Esophagus squamous epithelium (tissue), 5 donors: ENCODE results near the gene ZNF512. TPM values are rescaled to one million over a fixed set of nuclear protein-coding genes. Genes with fewer than 3 reads are reported as not detected.
"Not testable (repeated sequence)": the region's sequence is repeated elsewhere in the genome, so short reads cannot be mapped to it uniquely, and the experiment has no call there.

Experiments used
- DNase-seq: peaks from one replicate; lab custom pipeline; 2025; lab: John Stamatoyannopoulos, UW
- H3K27ac ChIP-seq, 4 donors: fragments of 200-600 bp; sonication (generic); one replicate each; pipeline ENCODE4 v1.5.1; 2016 to 2019; ENCODE audit warnings: mild to moderate bottlenecking in 1 of 4
- H3K27me3 ChIP-seq, 4 donors: fragments of 200-600 bp; sonication (generic); 1 replicate in 3 of 4; 2 replicates in 1 of 4; pipeline versions ENCODE4 v1.5.1 to v1.6.0; 2017 to 2021; ENCODE audit warnings: antibody characterized with exemption in 1 of 4
- H3K36me3 ChIP-seq, 3 donors: fragments of 200-600 bp; sonication (generic); one replicate each; pipeline ENCODE4 v1.5.1; 2016 to 2019
- H3K4me1 ChIP-seq, 3 donors: fragments of 200-600 bp; sonication (generic); one replicate each; pipeline ENCODE4 v1.5.1; 2017 to 2019
- H3K4me3 ChIP-seq, 4 donors: fragments of 200-600 bp; sonication (generic); 1 replicate in 3 of 4; 2 replicates in 1 of 4; pipeline ENCODE4 v1.5.1; 2016 to 2019; ENCODE audit warnings: mild to moderate bottlenecking in 2 of 4, moderate library complexity in 1 of 4
- H3K9me3 ChIP-seq, 3 donors: fragments of 200-600 bp; sonication (generic); one replicate each; pipeline ENCODE4 v1.5.1; 2016 to 2019
- POLR2A ChIP-seq, 4 donors: fragments of 450-650 bp; IDR thresholded peaks; one replicate each; pipeline ENCODE4 v1.6.1; 2017; ENCODE audit warnings: antibody characterized with exemption in 4 of 4, mild to moderate bottlenecking in 4 of 4, moderate library complexity in 3 of 4
- WGBS, 2 donors: methylation state at CpG; one replicate each; pipeline ENCODE4 v1.1.5; 2018; 5-methylcytosine and 5-hydroxymethylcytosine counted together
- intact Hi-C: fragments of 100-400 bp; cut with DNase I; formaldehyde crosslinking; loops from one replicate; pipeline ENCODE4 v1.15.0; 2022
- total RNA-seq, 4 donors: library from RNA; depleted of rRNA; stranded (reverse); fragments of >200 nt; gene quantifications; one replicate each; pipeline ENCODE4 v1.1.0, GENCODE V29; 2016
- TF ChIP-seq, protein P1 (sequence below), 6 experiments: fragments of 450-650 bp in 4 of 6; fragments of 200-600 bp in 2 of 6; sonication (generic) in 2 of 6; IDR thresholded peaks; one replicate each; pipeline ENCODE4 v1.5.1; 2016 to 2019; ENCODE audit warnings: antibody characterized with exemption in 6 of 6, mild to moderate bottlenecking in 4 of 6, moderate library complexity in 4 of 6
- donor health status: DM: yes; HTN: yes; CAD: no.

ZNF512 gene
- total RNA-seq, 4 donors from 2014 or later: 7.1 to 18.9 (median 15.7) TPM

DNA sequence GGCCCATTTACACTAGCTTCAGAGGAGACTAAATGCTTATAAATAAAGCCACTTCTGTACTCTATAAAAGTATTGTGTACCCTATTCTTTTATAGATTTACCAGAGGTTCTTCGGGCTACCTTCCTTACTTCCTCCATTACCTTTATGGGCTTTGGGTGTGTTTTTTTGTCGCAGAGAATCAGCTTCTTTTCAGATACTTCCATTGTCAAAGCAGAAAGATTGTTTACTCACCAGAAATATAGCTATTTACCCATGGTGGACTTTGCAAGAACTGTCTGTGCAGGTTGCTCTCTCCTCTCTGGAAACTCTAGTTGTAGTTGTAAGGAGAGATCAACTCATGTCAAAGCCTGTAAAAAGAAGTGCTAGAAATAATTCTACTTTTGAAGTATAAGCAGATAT lies 31.1 kb downstream of the ZNF512 start:
- no peak overlapping the region for H3K27ac ChIP-seq
- H3K36me3 ChIP-seq: peaks cover 0 to 96% (median 45%) of the 10 kb centered on the region in 3 donors
- 87 to 91% methylated on average over 2 of the region's 2 CpGs for WGBS, 2 donors
- H3K9me3 ChIP-seq: no peaks in the 10 kb centered on the region
- no peaks in the 10 kb centered on the region for H3K4me1 ChIP-seq
- TF ChIP-seq, protein P1, sequence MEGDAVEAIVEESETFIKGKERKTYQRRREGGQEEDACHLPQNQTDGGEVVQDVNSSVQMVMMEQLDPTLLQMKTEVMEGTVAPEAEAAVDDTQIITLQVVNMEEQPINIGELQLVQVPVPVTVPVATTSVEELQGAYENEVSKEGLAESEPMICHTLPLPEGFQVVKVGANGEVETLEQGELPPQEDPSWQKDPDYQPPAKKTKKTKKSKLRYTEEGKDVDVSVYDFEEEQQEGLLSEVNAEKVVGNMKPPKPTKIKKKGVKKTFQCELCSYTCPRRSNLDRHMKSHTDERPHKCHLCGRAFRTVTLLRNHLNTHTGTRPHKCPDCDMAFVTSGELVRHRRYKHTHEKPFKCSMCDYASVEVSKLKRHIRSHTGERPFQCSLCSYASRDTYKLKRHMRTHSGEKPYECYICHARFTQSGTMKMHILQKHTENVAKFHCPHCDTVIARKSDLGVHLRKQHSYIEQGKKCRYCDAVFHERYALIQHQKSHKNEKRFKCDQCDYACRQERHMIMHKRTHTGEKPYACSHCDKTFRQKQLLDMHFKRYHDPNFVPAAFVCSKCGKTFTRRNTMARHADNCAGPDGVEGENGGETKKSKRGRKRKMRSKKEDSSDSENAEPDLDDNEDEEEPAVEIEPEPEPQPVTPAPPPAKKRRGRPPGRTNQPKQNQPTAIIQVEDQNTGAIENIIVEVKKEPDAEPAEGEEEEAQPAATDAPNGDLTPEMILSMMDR (IDR thresholded peaks at IDR 0.05): no peak
- no peak for TF ChIP-seq POLR2A (IDR thresholded peaks at IDR 0.05)
- no peak overlapping the region for H3K4me3 ChIP-seq
- no peaks in the 10 kb centered on the region for H3K27me3 ChIP-seq
- no peak for DNase-seq
- intact Hi-C loops: no loop called here

GRCh38 chr2:27615316-27615715 lies 32.5 kb downstream of the ZNF512 start:
- Histone ChIP-seq H3K4me3 (no peak overlapping the region), H3K27me3 (no peaks in the 10 kb centered on the region), H3K36me3 (peaks cover 0 to 97% (median 44%) of the 10 kb centered on the region in 3 donors), H3K4me1 (no peaks in the 10 kb centered on the region), H3K27ac (no peak overlapping the region), H3K9me3 (no peaks in the 10 kb centered on the region)
- DNase-seq: no peak
- intact Hi-C loops: no loop called here
- TF ChIP-seq POLR2A (IDR thresholded peaks at IDR 0.05): no peak
- TF ChIP-seq, protein P1 (IDR thresholded peaks at IDR 0.05): no peak
- 91 to 94% methylated on average over 3 of the region's 3 CpGs for WGBS, 2 donors

DNA sequence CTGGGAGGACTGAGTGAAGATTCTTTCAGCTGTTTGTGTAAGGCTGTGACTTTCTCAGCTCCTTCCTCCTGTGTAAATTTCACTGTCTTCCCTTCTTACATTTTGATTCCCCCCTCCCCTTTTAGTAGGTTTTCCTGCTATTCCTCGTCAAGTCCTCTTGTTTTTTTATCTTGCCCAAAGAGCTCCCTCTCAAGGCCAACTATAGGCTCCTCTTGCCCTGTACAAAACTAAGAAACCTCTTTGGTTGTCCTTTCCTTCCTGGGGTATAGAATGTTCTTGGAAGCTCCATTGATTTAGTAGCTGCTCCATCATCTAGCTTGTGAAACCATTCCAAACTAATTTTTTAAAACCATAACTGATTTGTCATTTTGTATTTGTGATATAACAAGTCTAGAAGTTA lies 38.7 kb downstream of the ZNF512 start:
- WGBS, 2 donors: 59 to 67% methylated on average over 1 of the region's 1 CpG
- no peaks in the 10 kb centered on the region for H3K9me3 ChIP-seq
- TF ChIP-seq POLR2A (IDR thresholded peaks at IDR 0.05): no peak
- TF ChIP-seq, protein P1 (IDR thresholded peaks at IDR 0.05): no peak
- no peak overlapping the region for H3K27ac ChIP-seq
- intact Hi-C loops: no loop called here
- no peaks in the 10 kb centered on the region for H3K27me3 ChIP-seq
- H3K4me1 ChIP-seq: peaks cover 0 to 5% (median 0%) of the 10 kb centered on the region in 3 donors
- peaks cover 4 to 81% (median 28%) of the 10 kb centered on the region in 3 donors for H3K36me3 ChIP-seq
- DNase-seq: no peak
- no peak overlapping the region for H3K4me3 ChIP-seq

DNA sequence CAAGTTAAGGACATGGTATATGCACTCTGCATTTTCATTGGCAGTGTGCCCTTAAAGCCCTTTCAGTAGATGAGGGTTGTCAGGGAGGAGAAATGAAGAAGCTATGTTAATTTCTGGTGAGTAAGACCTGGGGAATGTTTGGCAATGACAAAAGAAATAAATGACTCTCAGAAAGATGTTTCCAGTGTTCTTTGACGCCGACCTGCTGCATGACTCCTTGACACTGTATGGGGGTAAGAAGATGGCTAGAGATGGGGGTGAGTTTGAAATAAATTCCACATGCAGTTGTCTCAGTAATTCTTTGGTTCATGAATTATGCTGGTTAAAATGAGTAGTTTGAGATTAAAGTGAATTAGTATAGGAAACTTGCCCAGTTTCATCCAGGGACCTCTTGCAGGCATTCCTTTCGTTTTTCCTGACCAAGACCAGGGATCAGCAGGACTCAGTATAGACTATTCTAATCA lies 40.1 kb downstream of the ZNF512 start:
- 52 to 56% methylated on average over 3 of the region's 3 CpGs for WGBS, 2 donors
- peaks cover 6 to 19% (median 8%) of the 10 kb centered on the region in 3 donors for H3K4me1 ChIP-seq
- H3K27me3 ChIP-seq: no peaks in the 10 kb centered on the region
- H3K27ac ChIP-seq: no peak overlapping the region
- TF ChIP-seq, protein P1 (IDR thresholded peaks at IDR 0.05): no peak
- no peak for TF ChIP-seq POLR2A (IDR thresholded peaks at IDR 0.05)
- no peak overlapping the region for H3K4me3 ChIP-seq
- intact Hi-C loops: no loop called here
- H3K9me3 ChIP-seq: no peaks in the 10 kb centered on the region
- H3K36me3 ChIP-seq: peaks cover 4 to 66% (median 14%) of the 10 kb centered on the region in 3 donors
- DNase-seq: no peak

- TF ChIP-seq, protein P1 (IDR thresholded peaks at IDR 0.05): no peak
- no peak for TF ChIP-seq POLR2A (IDR thresholded peaks at IDR 0.05)
- peaks cover 4 to 46% (median 10%) of the 10 kb centered on the region in 3 donors for H3K36me3 ChIP-seq
- intact Hi-C loops: no loop called here
- no peak overlapping the region for H3K4me3 ChIP-seq
- no peak for DNase-seq
- no peak overlapping the region for H3K27ac ChIP-seq
- H3K4me1 ChIP-seq: peaks cover 7 to 33% (median 16%) of the 10 kb centered on the region in 3 donors
- H3K27me3 ChIP-seq: no peaks in the 10 kb centered on the region
- H3K9me3 ChIP-seq: no peaks in the 10 kb centered on the region
Observed at GRCh38 chr2:27624943-27625342, 42.1 kb downstream of the ZNF512 start.

DNA sequence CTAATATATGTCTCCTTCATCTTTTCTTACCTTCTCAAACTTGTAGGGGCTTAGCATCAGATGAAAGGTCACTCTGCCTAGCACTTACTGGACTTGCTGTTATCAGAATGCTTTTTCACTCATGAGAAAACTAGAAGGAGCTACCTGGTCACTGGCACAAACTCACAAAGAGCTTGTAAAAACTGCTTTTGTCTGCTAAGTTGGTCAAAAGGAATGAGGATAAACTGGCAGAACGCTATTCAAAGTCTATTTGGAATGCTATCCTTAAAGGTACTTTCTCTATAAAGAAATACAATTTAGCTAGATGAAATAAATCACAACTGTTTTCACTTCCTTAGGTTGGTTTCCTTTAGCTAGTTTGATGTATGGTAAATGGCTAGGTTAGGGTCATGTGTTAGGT lies 43.5 kb downstream of the ZNF512 start:
- 60 to 64% methylated on average over 1 of the region's 1 CpG for WGBS, 2 donors
- DNase-seq, H3K4me3 ChIP-seq, intact Hi-C loops, H3K27me3 ChIP-seq, H3K9me3 ChIP-seq: not testable (repeated sequence)
- Histone ChIP-seq H3K4me1 (peaks cover 7 to 41% (median 22%) of the 10 kb centered on the region in 3 donors), H3K27ac (peak overlapping the region in 2 of 4 donors; percentile 91), H3K36me3 (peaks cover 2 to 43% (median 10%) of the 10 kb centered on the region in 3 donors)

DNA sequence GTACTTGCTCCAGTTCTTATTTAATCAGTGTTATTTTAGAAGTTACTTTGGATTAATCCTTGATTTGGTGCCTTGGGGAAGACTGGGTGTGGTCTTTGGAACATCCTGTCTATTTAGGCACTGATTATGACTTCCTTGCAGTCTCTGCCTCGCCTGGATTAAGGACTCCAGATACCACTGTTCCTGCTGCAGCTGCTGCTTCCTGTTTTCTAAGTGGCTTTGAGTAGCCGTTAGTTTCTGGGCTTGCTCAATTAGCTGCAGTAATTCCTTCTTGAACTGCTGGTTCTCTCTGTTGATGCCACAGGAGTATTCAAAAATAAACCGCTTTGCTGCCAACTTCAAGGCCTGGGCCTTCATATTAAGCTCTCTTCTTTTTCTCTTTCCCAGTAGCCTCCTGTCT lies 44.1 kb downstream of the ZNF512 start:
- H3K9me3 ChIP-seq, H3K27me3 ChIP-seq, DNase-seq, H3K4me3 ChIP-seq, intact Hi-C loops: not testable (repeated sequence)
- peaks cover 7 to 41% (median 22%) of the 10 kb centered on the region in 3 donors for H3K4me1 ChIP-seq
- 30 to 37% methylated on average over 3 of the region's 3 CpGs for WGBS, 2 donors
- H3K36me3 ChIP-seq: peaks cover 0 to 43% (median 7%) of the 10 kb centered on the region in 3 donors
- H3K27ac ChIP-seq: peak overlapping the region in 3 of 4 donors; percentile 88 to 91 (median 91)
